ENCODE results near the gene ABHD8.

The ABHD8 gene

GRCh38 chr19:17254636-17255035 lies 48.6 kb downstream of the ABHD8 start:
- FAIRE-seq: no peak
- TF ChIP-seq POLR2A (IDR thresholded peaks at IDR 0.05; ENCODE audit: low read depth, low read length) (no peak), TAF1 (IDR thresholded peaks at IDR 0.05; ENCODE audit: borderline replicate concordance, low read depth, low read length) (no peak), POLR2AphosphoS5 (IDR thresholded peaks at IDR 0.05; ENCODE audit: low read depth, low read length) (no peak)
- no peak for DNase-seq (ENCODE audit: insufficient read length)

- FAIRE-seq: no peak
- DNase-seq (ENCODE audit: insufficient read length): no peak
- no peak for TF ChIP-seq POLR2AphosphoS5 (IDR thresholded peaks at IDR 0.05; ENCODE audit: low read depth, low read length)
- no peak for TF ChIP-seq TAF1 (IDR thresholded peaks at IDR 0.05; ENCODE audit: borderline replicate concordance, low read depth, low read length)
- no peak for TF ChIP-seq POLR2A (IDR thresholded peaks at IDR 0.05; ENCODE audit: low read depth, low read length)
These were observed 53.2 kb downstream of the ABHD8 start for GRCh38 chr19:17249887-17250548.

DNA sequence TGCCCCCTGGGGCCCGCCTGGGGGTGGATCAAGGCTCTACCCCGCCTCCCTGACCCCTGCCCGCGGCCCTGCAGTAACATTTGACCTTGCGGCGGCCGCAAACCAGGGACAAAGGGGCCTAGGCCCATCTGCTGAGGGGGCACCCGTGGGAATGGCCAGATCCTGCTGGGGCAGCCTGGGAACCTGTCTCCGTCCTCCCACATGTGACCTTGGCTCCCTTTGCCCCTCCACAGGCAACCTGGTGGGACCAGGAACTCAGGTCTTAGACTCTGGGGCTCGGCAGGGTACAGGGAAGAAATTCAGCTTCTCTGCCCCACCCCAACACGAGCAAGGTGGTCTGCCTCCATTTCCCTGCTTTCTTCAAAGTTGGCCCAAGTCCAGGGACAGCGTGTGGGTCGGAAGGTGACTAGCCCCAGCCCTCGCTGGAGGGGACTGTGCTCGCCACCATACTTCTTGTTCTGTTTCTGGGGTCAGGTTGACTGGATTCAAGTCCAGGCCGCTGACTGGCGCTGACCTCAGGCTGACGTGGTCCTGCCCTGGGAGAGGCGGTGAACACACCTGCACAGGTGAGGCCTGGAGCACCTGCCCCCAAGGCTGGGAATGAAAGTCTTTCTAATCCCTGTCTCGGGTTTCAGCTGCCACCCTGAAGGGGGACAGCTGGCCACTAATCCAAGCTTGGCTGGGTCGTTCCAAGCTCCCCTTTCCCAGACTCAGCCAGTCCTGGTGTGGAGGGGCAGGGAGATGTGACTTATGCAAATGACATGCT lies 55.0 kb downstream of the ABHD8 start:
- DNase-seq (ENCODE audit: insufficient read length) (no peak), FAIRE-seq (no peak)
- TF ChIP-seq POLR2AphosphoS5 (IDR thresholded peaks at IDR 0.05; ENCODE audit: low read depth, low read length): no peak
- no peak for TF ChIP-seq TAF1 (IDR thresholded peaks at IDR 0.05; ENCODE audit: borderline replicate concordance, low read depth, low read length)
- no peak for TF ChIP-seq POLR2A (IDR thresholded peaks at IDR 0.05; ENCODE audit: low read depth, low read length)

DNA sequence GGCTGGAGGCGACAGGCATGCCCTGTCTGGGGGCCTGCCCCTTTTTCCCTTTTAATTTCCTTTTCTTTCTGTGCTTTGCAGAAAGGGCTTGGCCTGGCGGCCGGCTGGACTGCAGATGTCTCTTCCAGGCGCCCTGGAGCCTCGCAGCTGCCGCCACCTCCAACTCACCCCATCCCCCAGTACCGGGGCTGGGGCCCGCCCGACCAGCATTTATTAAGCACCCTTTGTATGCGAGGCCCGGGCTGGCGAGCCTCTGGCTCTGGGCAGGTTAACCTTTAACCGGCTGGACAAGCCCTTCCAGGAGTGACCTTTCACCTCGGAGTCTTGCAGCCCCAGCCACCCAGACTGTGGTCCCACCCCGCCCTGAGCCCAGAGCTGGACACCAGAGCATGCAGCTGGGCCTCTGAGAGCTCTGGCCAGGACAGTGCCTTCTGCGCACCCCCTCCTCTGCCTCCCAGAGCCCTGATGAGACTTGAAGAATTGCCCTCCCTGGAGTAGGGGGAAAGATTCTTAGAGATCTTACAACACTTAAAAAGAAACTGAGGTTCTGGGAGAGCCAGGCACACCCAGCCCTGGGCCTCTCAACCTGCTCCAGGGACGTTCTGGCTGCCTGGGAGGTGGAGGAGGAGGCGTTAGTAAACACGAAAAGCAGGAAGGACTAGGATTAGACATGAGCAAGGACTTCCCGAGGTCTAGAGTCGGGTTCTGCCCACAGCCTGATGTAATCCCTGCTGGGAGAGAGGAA lies 56.4 kb downstream of the ABHD8 start:
- DNase-seq (ENCODE audit: insufficient read length) (no peak), FAIRE-seq (no peak)
- no peak for TF ChIP-seq TAF1 (IDR thresholded peaks at IDR 0.05; ENCODE audit: borderline replicate concordance, low read depth, low read length)
- TF ChIP-seq POLR2A (IDR thresholded peaks at IDR 0.05; ENCODE audit: low read depth, low read length): no peak
- TF ChIP-seq POLR2AphosphoS5 (IDR thresholded peaks at IDR 0.05; ENCODE audit: low read depth, low read length): no peak

GRCh38 chr19:17245535-17245984 lies 57.7 kb downstream of the ABHD8 start, which contains the start of gene NR2F6:
Gene NR2F6, minus strand, starts transcription at chr19:17245919. Its CDS starts 699 bp downstream, at chr19:17245220.
- DNase-seq (ENCODE audit: insufficient read length) (no peak), FAIRE-seq (no peak)
- TF ChIP-seq TAF1 (IDR thresholded peaks at IDR 0.05; ENCODE audit: borderline replicate concordance, low read depth, low read length) (no peak), POLR2AphosphoS5 (IDR thresholded peaks at IDR 0.05; ENCODE audit: low read depth, low read length) (no peak), POLR2A (IDR thresholded peaks at IDR 0.05; ENCODE audit: low read depth, low read length) (no peak)

DNA sequence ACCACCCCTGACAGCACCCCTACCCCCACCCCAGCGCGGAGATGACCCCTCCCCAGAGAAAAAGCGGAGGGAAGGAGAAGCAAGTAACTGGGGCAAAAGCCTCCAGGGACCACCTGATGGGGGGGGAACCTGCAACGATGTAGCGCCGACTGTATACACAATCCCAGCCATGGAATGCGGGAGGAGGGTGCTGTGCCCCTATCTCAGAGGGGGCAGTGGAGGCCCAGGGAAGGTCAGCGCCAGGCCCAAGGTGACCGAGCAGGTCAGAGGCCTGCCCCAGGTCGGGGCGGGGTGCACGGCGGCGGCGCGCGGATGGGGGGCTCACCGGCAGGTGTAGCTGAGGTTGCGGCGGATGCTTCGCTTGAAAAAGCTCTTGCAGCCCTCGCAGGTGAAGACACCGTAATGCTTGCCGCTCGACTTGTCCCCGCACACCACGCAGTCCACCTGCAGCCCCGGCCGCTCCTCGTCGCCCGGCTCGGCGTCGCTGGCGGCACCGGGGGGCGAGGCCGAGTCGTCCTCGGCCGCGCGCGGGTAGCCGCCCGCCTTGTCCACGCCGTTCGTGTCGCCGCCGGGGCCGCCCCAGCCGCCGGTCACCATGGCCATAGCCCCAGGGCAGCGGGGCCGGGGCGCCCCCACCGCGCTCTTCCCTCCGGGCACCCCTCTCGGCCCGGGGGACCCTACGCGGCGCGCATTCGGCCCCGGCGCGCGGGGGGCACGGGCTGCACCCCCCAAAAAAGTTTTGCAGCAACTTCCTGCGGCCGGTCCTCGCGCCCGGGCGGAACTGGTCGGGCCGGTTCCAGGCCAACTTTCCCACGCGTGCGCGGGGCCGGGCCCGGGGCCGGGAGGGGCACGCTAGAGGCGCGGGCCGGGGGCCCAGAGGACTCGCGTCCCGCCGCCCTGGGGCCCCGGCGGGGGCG lies 58.3 kb downstream of the ABHD8 start:
- FAIRE-seq (no peak), DNase-seq (ENCODE audit: insufficient read length) (no peak)
- TF ChIP-seq TAF1 (IDR thresholded peaks at IDR 0.05; ENCODE audit: borderline replicate concordance, low read depth, low read length) (no peak), POLR2A (IDR thresholded peaks at IDR 0.05; ENCODE audit: low read depth, low read length) (no peak), POLR2AphosphoS5 (IDR thresholded peaks at IDR 0.05; ENCODE audit: low read depth, low read length) (no peak)

- FAIRE-seq (no peak), DNase-seq (ENCODE audit: insufficient read length) (no peak)
- no peak for TF ChIP-seq POLR2AphosphoS5 (IDR thresholded peaks at IDR 0.05; ENCODE audit: low read depth, low read length)
- no peak for TF ChIP-seq POLR2A (IDR thresholded peaks at IDR 0.05; ENCODE audit: low read depth, low read length)
- no peak for TF ChIP-seq TAF1 (IDR thresholded peaks at IDR 0.05; ENCODE audit: borderline replicate concordance, low read depth, low read length)
These were observed 59.2 kb downstream of the ABHD8 start for GRCh38 chr19:17243830-17244617.

DNA sequence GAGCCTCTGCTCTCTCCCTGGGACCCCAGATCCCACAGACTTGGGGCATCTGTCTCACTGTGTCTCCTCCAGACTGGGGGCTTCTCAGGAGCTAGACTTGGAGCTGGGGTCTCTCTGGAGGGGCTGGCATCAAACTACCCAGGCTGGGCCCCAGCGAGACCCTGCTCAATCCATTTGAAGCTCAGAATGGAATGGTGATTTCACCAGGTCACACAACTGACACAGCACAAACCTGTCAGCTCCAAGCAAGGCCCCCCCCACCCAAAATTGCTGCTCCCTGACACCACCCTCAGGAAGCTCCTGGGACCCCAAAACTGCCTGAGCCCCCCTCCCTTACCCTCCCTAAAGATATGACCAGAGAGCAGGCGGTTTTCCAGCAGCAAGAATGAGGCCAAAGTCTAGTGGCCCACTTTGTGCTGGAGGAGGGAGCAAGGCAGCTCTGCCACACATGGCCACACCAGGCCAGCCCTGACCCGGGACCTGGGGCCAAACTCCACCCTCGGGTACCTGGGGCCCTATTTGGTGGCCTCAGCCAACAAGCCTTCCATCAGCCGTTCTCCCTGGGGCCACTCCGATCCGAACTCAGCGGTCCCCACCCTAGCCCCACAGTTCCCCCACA lies 59.9 kb downstream of the ABHD8 start:
- no peak for TF ChIP-seq TAF1 (IDR thresholded peaks at IDR 0.05; ENCODE audit: borderline replicate concordance, low read depth, low read length)
- TF ChIP-seq POLR2A (IDR thresholded peaks at IDR 0.05; ENCODE audit: low read depth, low read length): no peak
- TF ChIP-seq POLR2AphosphoS5 (IDR thresholded peaks at IDR 0.05; ENCODE audit: low read depth, low read length): no peak
- FAIRE-seq (no peak), DNase-seq (ENCODE audit: insufficient read length) (no peak)

- FAIRE-seq (no peak), DNase-seq (ENCODE audit: insufficient read length) (no peak)
- TF ChIP-seq TAF1 (IDR thresholded peaks at IDR 0.05; ENCODE audit: borderline replicate concordance, low read depth, low read length) (no peak), POLR2A (IDR thresholded peaks at IDR 0.05; ENCODE audit: low read depth, low read length) (no peak), POLR2AphosphoS5 (IDR thresholded peaks at IDR 0.05; ENCODE audit: low read depth, low read length) (no peak)
These were observed 60.6 kb downstream of the ABHD8 start for GRCh38 chr19:17242431-17243208.

All from GM12892 (cell line).